IMR-90 (cell line): ENCODE results near the gene CIAO2B.

ENCODE experiments used
- FOS ChIP-seq: fragments of 150-350 bp; IDR thresholded peaks from 2 replicates; pipeline ENCODE4 v1.6.1; 2016; ENCODE audit warnings: low read depth, low read length
- POLR2A ChIP-seq: IDR thresholded peaks from 2 replicates; pipeline ENCODE4 v1.6.1; 2012; ENCODE audit warnings: mild to moderate bottlenecking, low read depth, low read length
- SMC3 ChIP-seq: fragments of 150-350 bp; IDR thresholded peaks from 2 replicates; pipeline ENCODE4 v1.6.1; 2016; ENCODE audit warnings: low read depth, mild to moderate bottlenecking, antibody characterized with exemption, low read length, moderate library complexity

DNA sequence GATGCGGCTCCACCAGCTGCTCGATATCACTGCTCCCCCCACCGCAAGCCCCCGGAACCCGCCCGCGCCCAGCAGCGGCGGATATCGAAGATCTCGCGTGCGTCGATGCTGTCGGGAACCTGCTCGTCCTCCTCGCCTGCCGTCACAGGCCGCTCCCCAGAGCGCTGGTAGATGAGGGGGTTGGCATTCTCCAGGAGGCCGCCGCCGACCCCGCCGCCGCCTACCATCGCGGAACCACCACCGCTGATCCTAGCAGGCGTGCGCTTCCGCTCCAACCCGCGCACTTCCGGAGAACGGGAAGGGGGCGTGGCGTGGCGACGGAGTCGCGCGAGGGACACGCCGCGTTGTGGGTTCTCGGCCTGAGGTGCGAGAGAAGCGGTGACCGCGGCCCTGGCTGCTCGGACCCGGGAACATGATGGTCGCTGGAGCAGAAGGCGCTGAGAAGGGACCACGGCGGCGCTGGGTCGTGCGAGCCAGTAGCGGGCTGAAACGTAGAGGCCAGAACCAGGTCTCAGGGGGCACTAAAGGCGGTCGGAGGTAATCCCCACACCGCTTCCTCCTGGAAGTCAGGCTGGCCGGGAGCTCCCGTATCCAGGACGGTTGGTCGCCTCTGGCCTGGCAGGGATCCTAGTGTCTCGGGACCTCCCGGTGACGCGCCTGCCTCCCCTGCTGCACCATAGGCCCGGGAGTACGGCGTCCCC, at the start of gene CIAO2B:
- TF ChIP-seq SMC3 (no peak), FOS (no peak), POLR2A (peak; percentile 89)
